Mucosa of descending colon (tissue), 3 donors: ENCODE results near the gene DRD2. TPM values are rescaled to one million over a fixed set of nuclear protein-coding genes. Genes with fewer than 3 reads are reported as not detected.

ENCODE experiments used
- ATAC-seq: fragments of 200-7000 bp; cut with Tn5 transposase; one replicate; pipeline ENCODE4 v1.9.1; 2020; ENCODE audit warnings: mild to moderate bottlenecking, moderate library complexity
- DNase-seq, 3 donors: peaks; one replicate each; pipeline ENCODE4 v3.0.0-alpha.2; 2020
- H3K36me3 ChIP-seq: fragments of 200-600 bp; one replicate; pipeline ENCODE4 v1.8.0; 2021; ENCODE audit warnings: low read depth, mild to moderate bottlenecking
- H3K4me1 ChIP-seq: fragments of 200-600 bp; one replicate; pipeline ENCODE4 v1.8.0; 2021; ENCODE audit warnings: low read depth, mild to moderate bottlenecking
- H3K4me3 ChIP-seq: fragments of 200-600 bp; one replicate; pipeline ENCODE4 v1.8.0; 2021; ENCODE audit warnings: mild to moderate bottlenecking
- H3K9me3 ChIP-seq: fragments of 200-600 bp; one replicate; pipeline ENCODE4 v1.8.0; 2021; ENCODE audit warnings: mild to moderate bottlenecking
- intact Hi-C, 2 donors: fragments of 100-400 bp; cut with DNase I in 1 of 2; cut with micrococcal nuclease in 1 of 2; formaldehyde crosslinking; loops; one replicate each; pipeline versions ENCODE4 v1.11.0 to v1.11.1; 2022; cut with DNase I, micrococcal nuclease
- total RNA-seq, 3 donors: library from RNA; stranded (reverse); fragmentation: NEBNext Ultra II Directional in 2 of 3; extraction: Animal tissue kit (Norgen Biotek cat#: 25700) in 2 of 3; gene quantifications; one replicate each; pipeline versions ENCODE4 v1.2.1 to v1.2.4, GENCODE V29; 2021 to 2023
- TF ChIP-seq, protein P1 (sequence below): fragments of 200-600 bp; IDR thresholded peaks from one replicate; pipeline ENCODE4 v1.8.0; 2022; ENCODE audit warnings: antibody characterized with exemption, mild to moderate bottlenecking
- donor health status: DM: no; HTN: no; CAD: no; lungs with moderate emphysema.
- donor health status: DM: no; HTN: no; CAD: no.
- donor health status: DM: no; HTN: yes; CAD: no.

The DRD2 gene
- total RNA-seq, 3 donors from 2014 or later = 0.22 to 0.41 (median 0.39) TPM

GRCh38 chr11:113505541-113506375, 30.6 kb upstream of the DRD2 start:
- no peaks in the 10 kb centered on the region for H3K9me3 ChIP-seq
- H3K4me3 ChIP-seq = no peak overlapping the region
- TF ChIP-seq, protein P1, sequence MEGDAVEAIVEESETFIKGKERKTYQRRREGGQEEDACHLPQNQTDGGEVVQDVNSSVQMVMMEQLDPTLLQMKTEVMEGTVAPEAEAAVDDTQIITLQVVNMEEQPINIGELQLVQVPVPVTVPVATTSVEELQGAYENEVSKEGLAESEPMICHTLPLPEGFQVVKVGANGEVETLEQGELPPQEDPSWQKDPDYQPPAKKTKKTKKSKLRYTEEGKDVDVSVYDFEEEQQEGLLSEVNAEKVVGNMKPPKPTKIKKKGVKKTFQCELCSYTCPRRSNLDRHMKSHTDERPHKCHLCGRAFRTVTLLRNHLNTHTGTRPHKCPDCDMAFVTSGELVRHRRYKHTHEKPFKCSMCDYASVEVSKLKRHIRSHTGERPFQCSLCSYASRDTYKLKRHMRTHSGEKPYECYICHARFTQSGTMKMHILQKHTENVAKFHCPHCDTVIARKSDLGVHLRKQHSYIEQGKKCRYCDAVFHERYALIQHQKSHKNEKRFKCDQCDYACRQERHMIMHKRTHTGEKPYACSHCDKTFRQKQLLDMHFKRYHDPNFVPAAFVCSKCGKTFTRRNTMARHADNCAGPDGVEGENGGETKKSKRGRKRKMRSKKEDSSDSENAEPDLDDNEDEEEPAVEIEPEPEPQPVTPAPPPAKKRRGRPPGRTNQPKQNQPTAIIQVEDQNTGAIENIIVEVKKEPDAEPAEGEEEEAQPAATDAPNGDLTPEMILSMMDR = no peak
- DNase-seq (no peak), ATAC-seq (peak; percentile 61)
- intact Hi-C loops = no loop called here
- no peaks in the 10 kb centered on the region for H3K36me3 ChIP-seq
- H3K4me1 ChIP-seq = no peaks in the 10 kb centered on the region

- intact Hi-C loops = no loop called here
- no peak for ATAC-seq
- Histone ChIP-seq H3K4me3 (no peak overlapping the region), H3K4me1 (no peaks in the 10 kb centered on the region), H3K36me3 (no peaks in the 10 kb centered on the region), H3K9me3 (no peaks in the 10 kb centered on the region)
- TF ChIP-seq, protein P1 = no peak
- no peak for DNase-seq
These were observed 29.8 kb upstream of the DRD2 start for GRCh38 chr11:113505046-113505445.

DNA sequence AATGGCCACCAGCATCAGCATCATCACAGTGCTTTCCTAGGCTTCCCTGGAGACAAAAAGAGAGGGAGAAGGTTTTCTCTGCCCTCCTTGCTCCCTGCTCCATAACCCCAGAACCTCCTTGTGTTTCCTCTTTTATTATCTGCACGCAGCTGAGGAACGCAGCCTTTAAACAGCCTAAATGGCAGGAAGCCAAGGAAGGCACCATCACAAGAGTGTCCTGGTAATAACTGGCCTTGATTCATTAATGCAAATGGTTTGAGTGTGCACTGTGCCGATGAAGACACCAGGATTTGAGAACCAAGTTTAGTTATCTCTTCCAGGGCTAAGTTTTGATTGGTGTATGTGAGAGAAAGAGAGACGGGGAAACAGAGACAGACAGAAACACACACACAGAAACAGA, 29.4 kb upstream of the DRD2 start:
- H3K4me3 ChIP-seq = no peak overlapping the region
- TF ChIP-seq, protein P1 = no peak
- no peaks in the 10 kb centered on the region for H3K36me3 ChIP-seq
- no peaks in the 10 kb centered on the region for H3K9me3 ChIP-seq
- DNase-seq (no peak), ATAC-seq (no peak)
- H3K4me1 ChIP-seq = no peaks in the 10 kb centered on the region
- intact Hi-C loops = no loop called here

DNA sequence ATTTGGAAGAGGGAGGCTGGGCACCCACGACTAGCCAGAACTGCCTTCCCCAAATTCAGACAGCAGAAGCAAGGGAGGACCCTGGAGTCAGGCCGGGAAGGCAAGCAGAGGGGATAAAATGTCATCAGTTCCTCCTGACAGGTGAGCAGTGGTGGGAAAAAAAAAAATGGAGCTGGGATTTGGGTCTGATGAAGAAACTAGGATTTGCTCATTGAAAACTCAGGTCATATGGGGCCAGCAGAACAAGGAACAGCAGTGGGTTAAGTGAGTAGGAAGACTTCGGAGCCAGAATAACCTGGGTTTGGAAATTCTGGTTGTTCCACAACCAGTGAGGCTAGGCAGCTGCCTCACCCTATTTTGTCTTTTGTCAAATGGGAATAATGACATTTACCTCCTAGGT, 28.9 kb upstream of the DRD2 start:
- Histone ChIP-seq H3K9me3 (no peaks in the 10 kb centered on the region), H3K36me3 (no peaks in the 10 kb centered on the region), H3K4me3 (no peak overlapping the region), H3K4me1 (no peaks in the 10 kb centered on the region)
- TF ChIP-seq, protein P1 = no peak
- ATAC-seq (no peak), DNase-seq (no peak)
- intact Hi-C loops = no loop called here

DNA sequence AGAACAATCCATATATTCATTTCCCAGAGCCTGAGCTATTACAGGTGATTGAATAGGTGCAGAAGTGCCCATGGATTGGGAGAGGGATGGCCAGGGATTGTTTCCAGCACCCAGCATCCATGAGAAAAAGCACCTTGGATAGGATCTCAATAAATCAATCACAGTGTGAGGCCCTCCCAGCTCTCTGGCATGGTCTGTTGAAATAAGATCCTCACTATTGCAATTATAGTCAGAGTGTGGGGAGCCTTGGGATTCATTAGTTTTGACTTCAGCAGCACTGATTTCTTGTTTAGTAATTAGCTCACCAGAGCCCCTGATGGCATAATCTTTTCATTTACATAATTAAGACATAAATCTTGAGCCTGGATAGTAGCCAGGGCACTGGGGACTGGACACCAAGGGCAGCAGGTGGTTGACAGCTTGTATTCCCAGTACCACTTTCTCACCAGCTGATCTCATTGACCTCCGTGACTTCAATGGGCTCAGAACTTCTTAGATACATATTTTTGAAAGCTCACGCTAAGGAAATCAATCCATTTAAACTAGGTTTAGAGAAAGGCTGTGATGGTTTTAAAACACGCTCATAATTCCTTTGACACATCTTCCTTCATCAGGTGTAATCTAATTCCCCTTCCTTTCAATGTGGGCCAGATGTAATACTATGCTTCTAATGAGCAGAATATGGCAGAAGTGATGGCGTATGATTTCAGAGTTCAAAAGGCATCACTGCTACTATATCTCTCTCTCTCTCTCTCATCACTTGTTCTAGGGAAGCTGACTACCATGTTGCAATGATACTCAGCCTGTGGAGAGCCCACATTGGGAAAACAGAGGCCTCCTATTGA, 22.1 kb upstream of the DRD2 start:
- intact Hi-C loops = no loop called here
- H3K4me3 ChIP-seq = no peak overlapping the region
- H3K9me3 ChIP-seq = no peaks in the 10 kb centered on the region
- TF ChIP-seq, protein P1 = no peak
- ATAC-seq = no peak
- no peaks in the 10 kb centered on the region for H3K36me3 ChIP-seq
- no peaks in the 10 kb centered on the region for H3K4me1 ChIP-seq
- no peak for DNase-seq
